ENCODE measurements around the gene SLC6A2. TPM values are rescaled to one million over a fixed set of nuclear protein-coding genes. Genes with fewer than 3 reads are reported as not detected.

SLC6A2 gene
- total RNA-seq, 2 experiments from 2014 or later, result not detected

DNA sequence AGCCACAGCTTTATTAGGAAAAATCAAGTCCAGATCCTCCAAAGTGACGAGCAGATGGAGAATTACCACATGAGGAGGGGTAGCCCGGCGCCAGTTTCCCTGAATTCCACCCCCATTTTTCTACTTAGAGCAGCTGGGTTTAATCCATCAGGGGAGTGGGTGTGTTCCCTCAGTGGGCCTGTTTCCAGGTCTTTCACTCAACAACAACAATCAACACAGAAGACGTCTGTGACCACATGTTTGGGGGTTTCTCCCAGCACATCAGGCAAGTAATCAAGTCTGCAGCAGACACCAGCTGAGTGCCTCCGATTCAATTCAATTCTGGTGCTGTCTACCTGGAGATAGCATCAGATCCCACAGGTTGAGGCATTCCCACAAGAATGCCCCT is 6.8 kb downstream of the SLC6A2 start:
- Histone ChIP-seq H3K4me3 (ENCODE audit: low read length) (no peak overlapping the region), H3K27ac (ENCODE audit: low read depth in 1 of 2, low read length in 2 of 2) (no peak overlapping the region), H3K36me3 (ENCODE audit: insufficient read depth, low read length) (no peaks in the 10 kb centered on the region), H3K9me3 (ENCODE audit: control insufficient read depth in 1 of 2, insufficient read depth in 1 of 2, low read length in 2 of 2) (no peaks in the 10 kb centered on the region), H3K27me3 (ENCODE audit: control insufficient read depth in 1 of 2, insufficient read depth in 2 of 2, low read length in 2 of 2) (peaks cover 0 to 2% of the 10 kb centered on the region in 2 experiments), H3K4me1 (ENCODE audit: insufficient read depth, low read length) (no peaks in the 10 kb centered on the region)
- DNase-seq (no peak), ATAC-seq (ENCODE audit: poor library complexity) (no peak)
- intact Hi-C loops (cut with DNase I, micrococcal nuclease), result no loop called here
- no peaks in the 10 kb centered on the region for H3K4me1 Mint-ChIP-seq (ENCODE audit: low read depth)
- H3K4me3 Mint-ChIP-seq, result no peak overlapping the region
- H3K36me3 Mint-ChIP-seq (ENCODE audit: low read depth), result no peaks in the 10 kb centered on the region
- peaks cover 4% of the 10 kb centered on the region for H3K9me3 Mint-ChIP-seq
- TF ChIP-seq, protein P1, sequence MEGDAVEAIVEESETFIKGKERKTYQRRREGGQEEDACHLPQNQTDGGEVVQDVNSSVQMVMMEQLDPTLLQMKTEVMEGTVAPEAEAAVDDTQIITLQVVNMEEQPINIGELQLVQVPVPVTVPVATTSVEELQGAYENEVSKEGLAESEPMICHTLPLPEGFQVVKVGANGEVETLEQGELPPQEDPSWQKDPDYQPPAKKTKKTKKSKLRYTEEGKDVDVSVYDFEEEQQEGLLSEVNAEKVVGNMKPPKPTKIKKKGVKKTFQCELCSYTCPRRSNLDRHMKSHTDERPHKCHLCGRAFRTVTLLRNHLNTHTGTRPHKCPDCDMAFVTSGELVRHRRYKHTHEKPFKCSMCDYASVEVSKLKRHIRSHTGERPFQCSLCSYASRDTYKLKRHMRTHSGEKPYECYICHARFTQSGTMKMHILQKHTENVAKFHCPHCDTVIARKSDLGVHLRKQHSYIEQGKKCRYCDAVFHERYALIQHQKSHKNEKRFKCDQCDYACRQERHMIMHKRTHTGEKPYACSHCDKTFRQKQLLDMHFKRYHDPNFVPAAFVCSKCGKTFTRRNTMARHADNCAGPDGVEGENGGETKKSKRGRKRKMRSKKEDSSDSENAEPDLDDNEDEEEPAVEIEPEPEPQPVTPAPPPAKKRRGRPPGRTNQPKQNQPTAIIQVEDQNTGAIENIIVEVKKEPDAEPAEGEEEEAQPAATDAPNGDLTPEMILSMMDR (IDR thresholded peaks at IDR 0.05), result no peak
- ChIA-PET POLR2A (no interaction called here), CTCF (no interaction called here)
- no peak overlapping the region for H3K27ac Mint-ChIP-seq
- peaks cover 24% of the 10 kb centered on the region for H3K27me3 Mint-ChIP-seq

DNA sequence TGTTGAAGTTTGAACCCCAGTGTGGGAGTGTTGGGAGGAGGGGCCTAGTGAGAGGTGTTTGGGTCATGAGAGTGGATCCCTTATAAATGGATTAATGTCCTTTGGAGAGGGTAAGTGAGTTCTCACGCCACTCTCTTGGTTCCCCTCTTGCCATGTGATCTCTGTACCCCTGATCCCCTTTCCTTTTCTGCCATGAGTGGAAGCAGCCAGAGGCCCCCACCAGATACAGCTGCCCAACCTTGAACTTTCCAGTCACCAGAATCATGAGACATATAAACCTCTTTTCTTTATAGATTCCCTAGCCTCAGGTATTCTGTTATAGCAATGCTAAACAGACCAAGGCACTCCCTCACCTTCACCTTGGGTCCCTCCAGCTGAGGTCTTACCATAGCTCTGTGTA is 7.4 kb downstream of the SLC6A2 start:
- Mint-ChIP-seq H3K9me3 (peaks cover 4% of the 10 kb centered on the region), H3K4me1 (ENCODE audit: low read depth) (no peaks in the 10 kb centered on the region), H3K27me3 (peaks cover 21% of the 10 kb centered on the region), H3K4me3 (no peak overlapping the region), H3K36me3 (ENCODE audit: low read depth) (no peaks in the 10 kb centered on the region), H3K27ac (no peak overlapping the region)
- intact Hi-C loops (cut with DNase I, micrococcal nuclease), result no loop called here
- ChIA-PET CTCF (no interaction called here), POLR2A (no interaction called here)
- ATAC-seq (ENCODE audit: poor library complexity) (no peak), DNase-seq (no peak)
- H3K36me3 ChIP-seq (ENCODE audit: insufficient read depth, low read length), result no peaks in the 10 kb centered on the region
- H3K27me3 ChIP-seq (ENCODE audit: control insufficient read depth in 1 of 2, insufficient read depth in 2 of 2, low read length in 2 of 2), result no peaks in the 10 kb centered on the region
- H3K4me1 ChIP-seq (ENCODE audit: insufficient read depth, low read length), result no peaks in the 10 kb centered on the region
- no peaks in the 10 kb centered on the region for H3K9me3 ChIP-seq (ENCODE audit: control insufficient read depth in 1 of 2, insufficient read depth in 1 of 2, low read length in 2 of 2)
- no peak overlapping the region for H3K4me3 ChIP-seq (ENCODE audit: low read length)
- no peak overlapping the region for H3K27ac ChIP-seq (ENCODE audit: low read depth in 1 of 2, low read length in 2 of 2)
- TF ChIP-seq, protein P1 (IDR thresholded peaks at IDR 0.05), result no peak

DNA sequence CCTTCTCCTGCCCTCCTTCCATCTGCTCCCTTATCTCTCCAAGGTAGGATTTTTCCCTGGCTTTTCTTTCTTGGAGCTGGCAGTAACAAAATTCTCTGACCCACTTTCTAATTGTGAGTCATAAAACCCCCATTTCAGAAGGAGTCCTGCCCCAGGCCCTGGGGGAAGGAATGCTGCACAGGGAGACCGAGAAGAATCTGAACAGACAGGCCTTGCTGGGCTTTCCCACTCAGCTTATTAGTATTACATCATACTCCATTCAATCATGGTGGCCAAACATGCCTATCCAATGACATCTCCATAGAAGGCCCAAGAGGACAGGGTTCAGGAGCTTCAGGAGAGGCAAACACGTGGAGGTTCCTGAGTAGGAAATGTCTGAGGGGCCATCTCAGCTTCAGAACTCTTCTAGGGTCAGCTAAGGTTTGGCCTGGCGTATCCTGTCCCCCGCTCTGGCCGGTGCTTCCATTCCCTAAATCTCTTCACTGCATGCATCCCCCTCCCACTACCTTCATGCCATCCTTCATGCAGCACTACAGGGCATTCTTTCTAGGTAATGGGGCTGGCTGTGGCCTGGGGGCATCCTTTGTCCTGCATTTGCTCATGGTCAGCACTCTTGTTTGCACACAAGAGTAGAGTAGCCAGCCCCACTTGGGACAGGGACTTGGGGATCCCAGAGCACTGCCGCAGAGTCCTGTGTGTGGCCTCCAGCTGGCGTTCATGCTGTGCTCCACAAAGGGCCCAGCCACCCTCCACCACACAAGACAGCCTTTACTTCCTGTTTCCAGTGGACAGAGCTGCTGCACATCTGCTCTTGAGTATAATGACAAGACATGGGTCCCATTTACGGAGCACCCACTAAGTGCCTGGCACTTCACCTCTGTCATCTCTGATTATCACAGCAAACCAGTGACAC is 8.2 kb downstream of the SLC6A2 start:
- no peak for DNase-seq
- H3K9me3 Mint-ChIP-seq, result peaks cover 4% of the 10 kb centered on the region
- peaks cover 17% of the 10 kb centered on the region for H3K27me3 Mint-ChIP-seq

More for the DNA sequence above, 8.2 kb downstream of the SLC6A2 start:
- TF ChIP-seq, protein P1 (IDR thresholded peaks at IDR 0.05), result no peak
- ATAC-seq (ENCODE audit: poor library complexity), result no peak
- intact Hi-C loops (cut with DNase I, micrococcal nuclease), result no loop called here
- Histone ChIP-seq H3K27me3 (ENCODE audit: control insufficient read depth in 1 of 2, insufficient read depth in 2 of 2, low read length in 2 of 2) (no peaks in the 10 kb centered on the region), H3K36me3 (ENCODE audit: insufficient read depth, low read length) (no peaks in the 10 kb centered on the region), H3K4me3 (ENCODE audit: low read length) (no peak overlapping the region), H3K4me1 (ENCODE audit: insufficient read depth, low read length) (no peaks in the 10 kb centered on the region), H3K27ac (ENCODE audit: low read depth in 1 of 2, low read length in 2 of 2) (no peak overlapping the region), H3K9me3 (ENCODE audit: control insufficient read depth in 1 of 2, insufficient read depth in 1 of 2, low read length in 2 of 2) (no peaks in the 10 kb centered on the region)
- H3K4me3 Mint-ChIP-seq, result no peak overlapping the region
- H3K27ac Mint-ChIP-seq, result no peak overlapping the region
- CTCF ChIA-PET, result no interaction called here
- H3K4me1 Mint-ChIP-seq (ENCODE audit: low read depth), result no peaks in the 10 kb centered on the region
- POLR2A ChIA-PET, result no interaction called here
- H3K36me3 Mint-ChIP-seq (ENCODE audit: low read depth), result no peaks in the 10 kb centered on the region
